Gastrocnemius medialis (tissue), 4 donors: ENCODE results near the gene ZNF25. TPM values are rescaled to one million over a fixed set of nuclear protein-coding genes. Genes with fewer than 3 reads are reported as not detected.
"Not testable (repeated sequence)": the region's sequence is repeated elsewhere in the genome, so short reads cannot be mapped to it uniquely, and the experiment has no call there.

Experiments used
- ATAC-seq, 2 donors: fragments of 150-250 bp; one replicate each; pipeline ENCODE4 v1.9.1; 2016
- DNase-seq, 2 donors: peaks; one replicate each; pipeline ENCODE4 v3.0.0-alpha.2; 2019
- H3K27ac ChIP-seq, 4 donors: fragments of 200-600 bp; sonication (generic); 1 replicate in 1 of 4; 2 replicates in 3 of 4; pipeline ENCODE4 v1.5.1; 2016 to 2018; ENCODE audit warnings: mild to moderate bottlenecking in 2 of 4, moderate library complexity in 1 of 4
- H3K27me3 ChIP-seq, 3 donors: fragments of 200-600 bp; sonication (generic) in 2 of 3; 1 replicate in 1 of 3; 2 replicates in 2 of 3; pipeline versions ENCODE4 v1.5.1 to v1.6.0; 2016 to 2019; ENCODE audit warnings: mild to moderate bottlenecking in 1 of 3, moderate library complexity in 1 of 3
- H3K36me3 ChIP-seq, 2 donors: fragments of 200-600 bp; sonication (generic) in 1 of 2; one replicate each; pipeline ENCODE4 v1.5.1; 2017 to 2018
- H3K4me1 ChIP-seq, 2 donors: fragments of 200-600 bp; sonication (generic) in 1 of 2; one replicate each; pipeline ENCODE4 v1.5.1; 2016 to 2017; ENCODE audit warnings: mild to moderate bottlenecking in 2 of 2
- H3K4me3 ChIP-seq, 4 donors: fragments of 200-600 bp; sonication (generic) in 3 of 4; 1 replicate in 1 of 4; 2 replicates in 3 of 4; pipeline ENCODE4 v1.5.1; 2016 to 2019; ENCODE audit warnings: mild to moderate bottlenecking in 2 of 4
- H3K9me3 ChIP-seq, 3 donors: fragments of 200-600 bp; sonication (generic) in 2 of 3; 1 replicate in 1 of 3; 2 replicates in 2 of 3; pipeline ENCODE4 v1.5.1; 2016 to 2019
- CTCF ChIP-seq, 5 experiments: fragments of 450-650 bp in 3 of 5; fragments of 200-600 bp in 2 of 5; sonication (generic) in 2 of 5; IDR thresholded peaks in 4 of 5; conservative IDR thresholded peaks in 1 of 5; 1 replicate in 4 of 5; 2 replicates in 1 of 5; pipeline ENCODE4 v1.5.1; 2016 to 2019; ENCODE audit warnings: antibody characterized with exemption in 5 of 5, mild to moderate bottlenecking in 3 of 5, moderate library complexity in 3 of 5
- POLR2A ChIP-seq, 2 donors: fragments of 450-650 bp; IDR thresholded peaks; one replicate each; pipeline ENCODE4 v1.6.1; 2017; ENCODE audit warnings: antibody characterized with exemption in 2 of 2, mild to moderate bottlenecking in 2 of 2, moderate library complexity in 2 of 2
- in situ Hi-C, 4 donors: fragments of 200-750 bp; cut with MboI; loops; one replicate each; pipeline versions ENCODE4 v1.15.0 to v1.8.0; 2017; ENCODE audit warnings: low sequenced_read_pairs in 4 of 4
- intact Hi-C: fragments of 100-400 bp; cut with DNase I; formaldehyde crosslinking; loops from one replicate; pipeline ENCODE4 v1.15.1; 2023; ENCODE audit warnings: low total_unique reads
- total RNA-seq, 4 donors: library from RNA; depleted of rRNA; stranded (reverse); fragments of >200 nt; gene quantifications; one replicate each; pipeline versions ENCODE4 v1.1.0 to v1.2.3, GENCODE V29; 2016

The ZNF25 gene
- total RNA-seq, 4 donors from 2014 or later, result 18.8 to 35.0 (median 23.4) TPM

GRCh38 chr10:37947526-37947925 lies 28.9 kb downstream of the ZNF25 start:
- no peak for ATAC-seq
- H3K36me3 ChIP-seq, result peaks cover 0 to 43% of the 10 kb centered on the region in 2 donors

GRCh38 chr10:37937864-37938263 lies 38.6 kb downstream of the ZNF25 start:
- in situ Hi-C loops, result no loop called here
- TF ChIP-seq CTCF (IDR thresholded peaks at IDR 0.05 in 4 of 5, conservative IDR thresholded peaks at IDR 0.05 in 1 of 5), result no peak
- no peak for TF ChIP-seq POLR2A (IDR thresholded peaks at IDR 0.05)
- intact Hi-C loops, result no loop called here
- H3K4me3 ChIP-seq, result no peak overlapping the region
- no peak overlapping the region for H3K27ac ChIP-seq
- DNase-seq, result no peak
- ATAC-seq, result no peak
- no peaks in the 10 kb centered on the region for H3K27me3 ChIP-seq
- no peaks in the 10 kb centered on the region for H3K9me3 ChIP-seq
- H3K36me3 ChIP-seq, result no peaks in the 10 kb centered on the region
- no peaks in the 10 kb centered on the region for H3K4me1 ChIP-seq

More at GRCh38 chr10:37947526-37947925, 28.9 kb downstream of the ZNF25 start:
- H3K4me1 ChIP-seq, result no peaks in the 10 kb centered on the region
- TF ChIP-seq CTCF (IDR thresholded peaks at IDR 0.05 in 4 of 5, conservative IDR thresholded peaks at IDR 0.05 in 1 of 5) (no peak), POLR2A (IDR thresholded peaks at IDR 0.05) (no peak)
- DNase-seq, result no peak
- no peaks in the 10 kb centered on the region for H3K27me3 ChIP-seq
- H3K9me3 ChIP-seq, result no peaks in the 10 kb centered on the region
- no peak overlapping the region for H3K4me3 ChIP-seq
- no peak overlapping the region for H3K27ac ChIP-seq
- in situ Hi-C loops, result no loop called here
- intact Hi-C loops, result no loop called here

- H3K27ac ChIP-seq, result no peak overlapping the region
- no peaks in the 10 kb centered on the region for H3K4me1 ChIP-seq
- TF ChIP-seq CTCF (IDR thresholded peaks at IDR 0.05 in 4 of 5, conservative IDR thresholded peaks at IDR 0.05 in 1 of 5) (no peak), POLR2A (IDR thresholded peaks at IDR 0.05) (no peak)
- intact Hi-C loops (no loop called here), in situ Hi-C loops (no loop called here)
- ATAC-seq (no peak), DNase-seq (no peak)
- no peak overlapping the region for H3K4me3 ChIP-seq
- H3K9me3 ChIP-seq, result no peaks in the 10 kb centered on the region
- H3K36me3 ChIP-seq, result no peaks in the 10 kb centered on the region
- no peaks in the 10 kb centered on the region for H3K27me3 ChIP-seq
Measured at GRCh38 chr10:37934791-37935190, 41.7 kb downstream of the ZNF25 start.

GRCh38 chr10:37930423-37930822 lies 46.0 kb downstream of the ZNF25 start:
- Histone ChIP-seq H3K4me3 (no peak overlapping the region), H3K27ac (no peak overlapping the region), H3K9me3 (no peaks in the 10 kb centered on the region), H3K27me3 (no peaks in the 10 kb centered on the region), H3K4me1 (no peaks in the 10 kb centered on the region), H3K36me3 (no peaks in the 10 kb centered on the region)
- DNase-seq (no peak), ATAC-seq (no peak)
- intact Hi-C loops (no loop called here), in situ Hi-C loops (no loop called here)
- no peak for TF ChIP-seq CTCF (IDR thresholded peaks at IDR 0.05 in 4 of 5, conservative IDR thresholded peaks at IDR 0.05 in 1 of 5)
- no peak for TF ChIP-seq POLR2A (IDR thresholded peaks at IDR 0.05)

GRCh38 chr10:37908165-37908564 lies 68.3 kb downstream of the ZNF25 start:
- ATAC-seq, intact Hi-C loops, H3K27ac ChIP-seq, H3K27me3 ChIP-seq, in situ Hi-C loops, H3K4me1 ChIP-seq, H3K9me3 ChIP-seq, H3K4me3 ChIP-seq, H3K36me3 ChIP-seq, DNase-seq: not testable (repeated sequence)
